HFF-Myc (cell line): ENCODE measurements around the gene CMYA5.

Source experiments
- DNase-seq: peaks from one replicate; pipeline ENCODE4 v3.0.0-alpha.2; 2011; ENCODE audit warnings: low read depth; ENCODE audit errors: extremely low read depth
- H3K4me3 ChIP-seq: replicated peaks from 2 replicates; pipeline ENCODE4 v1.5.1; 2011; ENCODE audit warnings: low read depth, mild to moderate bottlenecking, control low read depth, low read length
- TF ChIP-seq, protein P1 (sequence below): IDR thresholded peaks from 2 replicates; pipeline ENCODE4 v1.5.1; 2012; ENCODE audit warnings: mild to moderate bottlenecking, low read depth, low read length, control low read depth; ENCODE audit errors: missing control alignments

The CMYA5 gene

DNA sequence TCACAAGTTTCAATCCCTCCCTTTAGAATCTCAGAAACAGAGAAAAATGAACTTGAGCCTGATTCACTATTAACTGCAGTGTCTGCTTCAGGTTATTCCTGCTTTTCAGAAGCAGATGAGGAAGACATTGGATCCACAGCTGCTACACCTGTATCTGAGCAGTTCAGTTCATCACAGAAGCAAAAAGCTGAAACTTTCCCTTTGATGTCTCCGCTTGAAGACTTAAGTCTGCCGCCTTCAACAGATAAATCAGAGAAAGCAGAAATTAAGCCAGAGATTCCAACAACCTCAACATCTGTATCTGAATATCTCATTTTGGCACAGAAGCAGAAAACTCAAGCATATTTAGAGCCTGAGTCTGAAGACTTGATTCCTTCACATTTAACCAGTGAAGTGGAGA, 42.1 kb downstream of the CMYA5 start:
- TF ChIP-seq, protein P1, sequence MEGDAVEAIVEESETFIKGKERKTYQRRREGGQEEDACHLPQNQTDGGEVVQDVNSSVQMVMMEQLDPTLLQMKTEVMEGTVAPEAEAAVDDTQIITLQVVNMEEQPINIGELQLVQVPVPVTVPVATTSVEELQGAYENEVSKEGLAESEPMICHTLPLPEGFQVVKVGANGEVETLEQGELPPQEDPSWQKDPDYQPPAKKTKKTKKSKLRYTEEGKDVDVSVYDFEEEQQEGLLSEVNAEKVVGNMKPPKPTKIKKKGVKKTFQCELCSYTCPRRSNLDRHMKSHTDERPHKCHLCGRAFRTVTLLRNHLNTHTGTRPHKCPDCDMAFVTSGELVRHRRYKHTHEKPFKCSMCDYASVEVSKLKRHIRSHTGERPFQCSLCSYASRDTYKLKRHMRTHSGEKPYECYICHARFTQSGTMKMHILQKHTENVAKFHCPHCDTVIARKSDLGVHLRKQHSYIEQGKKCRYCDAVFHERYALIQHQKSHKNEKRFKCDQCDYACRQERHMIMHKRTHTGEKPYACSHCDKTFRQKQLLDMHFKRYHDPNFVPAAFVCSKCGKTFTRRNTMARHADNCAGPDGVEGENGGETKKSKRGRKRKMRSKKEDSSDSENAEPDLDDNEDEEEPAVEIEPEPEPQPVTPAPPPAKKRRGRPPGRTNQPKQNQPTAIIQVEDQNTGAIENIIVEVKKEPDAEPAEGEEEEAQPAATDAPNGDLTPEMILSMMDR = no peak
- H3K4me3 ChIP-seq = no peak overlapping the region
- DNase-seq = no peak

DNA sequence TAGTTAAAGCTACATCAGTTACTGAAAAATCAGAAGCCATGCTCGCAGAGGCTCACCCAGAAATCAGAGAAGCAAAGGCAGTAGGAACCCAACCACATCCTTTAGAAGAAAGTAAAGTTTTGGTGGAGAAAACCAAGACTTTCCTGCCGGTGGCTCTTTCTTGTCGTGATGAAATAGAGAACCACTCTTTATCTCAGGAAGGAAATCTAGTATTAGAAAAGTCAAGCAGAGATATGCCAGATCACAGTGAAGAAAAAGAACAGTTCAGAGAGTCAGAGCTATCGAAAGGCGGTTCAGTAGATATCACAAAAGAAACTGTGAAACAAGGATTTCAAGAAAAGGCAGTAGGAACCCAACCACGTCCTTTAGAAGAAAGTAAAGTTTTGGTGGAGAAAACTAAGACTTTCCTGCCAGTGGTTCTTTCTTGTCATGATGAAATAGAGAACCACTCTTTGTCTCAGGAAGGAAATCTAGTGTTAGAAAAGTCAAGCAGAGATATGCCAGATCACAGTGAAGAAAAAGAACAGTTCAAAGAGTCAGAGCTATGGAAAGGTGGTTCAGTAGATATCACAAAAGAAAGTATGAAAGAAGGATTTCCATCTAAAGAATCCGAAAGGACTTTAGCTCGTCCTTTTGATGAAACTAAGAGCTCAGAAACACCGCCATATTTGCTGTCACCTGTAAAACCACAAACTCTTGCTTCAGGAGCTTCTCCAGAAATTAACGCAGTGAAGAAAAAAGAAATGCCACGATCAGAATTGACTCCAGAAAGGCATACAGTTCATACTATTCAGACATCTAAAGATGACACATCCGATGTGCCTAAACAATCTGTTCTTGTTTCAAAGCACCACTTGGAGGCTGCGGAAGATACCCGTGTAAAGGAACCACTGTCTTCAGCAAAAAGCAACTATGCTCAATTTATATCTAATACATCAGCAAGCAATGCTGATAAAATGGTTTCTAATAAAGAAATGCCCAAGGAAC, 47.2 kb downstream of the CMYA5 start:
- TF ChIP-seq, protein P1 = no peak
- H3K4me3 ChIP-seq = no peak overlapping the region
- DNase-seq = no peak

DNA sequence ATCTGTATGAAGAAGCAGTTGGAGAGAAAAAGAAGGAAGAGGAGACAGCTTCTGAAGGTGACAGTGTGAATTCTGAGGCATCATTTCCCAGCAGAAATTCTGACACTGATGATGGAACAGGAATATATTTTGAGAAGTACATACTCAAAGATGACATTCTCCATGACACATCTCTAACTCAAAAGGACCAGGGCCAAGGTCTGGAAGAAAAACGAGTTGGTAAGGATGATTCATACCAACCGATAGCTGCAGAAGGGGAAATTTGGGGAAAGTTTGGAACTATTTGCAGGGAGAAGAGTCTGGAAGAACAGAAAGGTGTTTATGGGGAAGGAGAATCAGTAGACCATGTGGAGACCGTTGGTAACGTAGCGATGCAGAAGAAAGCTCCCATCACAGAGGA, 48.7 kb downstream of the CMYA5 start:
- H3K4me3 ChIP-seq = no peak overlapping the region
- TF ChIP-seq, protein P1 = no peak
- DNase-seq = no peak

DNA sequence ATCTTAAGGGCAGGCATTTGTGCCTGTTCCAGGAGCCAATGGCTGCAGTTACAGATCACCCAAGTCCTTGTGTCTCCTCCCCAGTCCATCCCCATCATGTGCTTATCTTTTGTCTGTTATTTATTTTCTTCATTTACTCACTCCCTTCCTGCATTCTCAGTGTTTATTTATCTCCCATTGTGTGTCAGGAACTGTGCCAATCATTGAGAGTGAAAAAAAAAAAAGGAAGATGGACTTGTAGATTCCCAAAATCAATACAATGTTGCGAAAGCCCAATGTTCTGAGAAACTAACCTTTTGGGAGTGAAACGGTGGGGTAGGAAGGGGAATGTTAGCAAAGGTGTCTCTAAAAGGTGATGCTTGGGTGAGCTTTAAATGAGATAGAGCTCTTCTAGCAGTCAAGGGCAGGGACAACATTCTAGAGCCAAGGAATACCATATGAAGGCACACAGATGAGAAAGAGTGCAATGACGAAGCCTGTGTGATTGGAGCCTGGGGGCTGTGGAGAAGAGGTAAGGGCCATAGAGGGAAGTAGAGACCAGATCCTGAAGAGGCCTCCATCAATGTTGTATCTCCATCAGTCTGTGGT, 53.0 kb downstream of the CMYA5 start:
- TF ChIP-seq, protein P1 = no peak
- DNase-seq = no peak
- no peak overlapping the region for H3K4me3 ChIP-seq

DNA sequence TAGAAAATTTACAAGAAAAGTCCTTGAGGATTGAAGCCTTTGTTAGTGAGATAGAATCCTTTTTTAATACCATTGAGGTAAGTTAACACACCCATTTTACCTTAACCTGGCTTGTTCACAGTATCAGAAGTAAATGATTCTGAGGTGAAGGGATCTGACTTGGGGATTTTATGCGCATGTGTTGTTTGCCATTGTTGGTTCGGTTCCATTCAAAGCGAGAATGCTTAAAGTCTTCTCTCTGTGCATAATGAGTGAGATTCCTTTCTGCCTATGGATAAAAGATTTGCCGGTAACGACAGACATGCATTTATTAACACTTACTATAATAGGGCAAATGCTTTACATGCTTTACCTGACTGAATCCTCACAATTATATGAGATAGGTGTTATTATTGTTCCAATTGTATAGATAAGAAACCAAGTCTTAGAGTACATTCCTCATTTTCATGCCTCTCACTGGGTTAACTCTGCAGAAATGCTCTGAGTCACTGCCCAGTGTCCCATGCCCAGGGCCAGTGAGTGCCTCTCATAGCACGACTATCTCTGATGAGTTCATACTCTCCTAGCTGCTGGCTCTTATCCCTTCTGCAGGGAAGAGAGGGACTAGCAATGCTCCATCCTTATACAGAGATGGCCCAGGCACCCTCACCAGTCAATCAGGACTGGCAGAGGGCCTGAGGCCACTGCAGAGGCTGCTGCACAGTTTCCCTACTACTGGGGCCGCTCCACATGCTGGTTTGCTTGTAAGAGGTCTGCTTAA, 54.4 kb downstream of the CMYA5 start:
- H3K4me3 ChIP-seq = no peak overlapping the region
- TF ChIP-seq, protein P1 = no peak
- no peak for DNase-seq

DNA sequence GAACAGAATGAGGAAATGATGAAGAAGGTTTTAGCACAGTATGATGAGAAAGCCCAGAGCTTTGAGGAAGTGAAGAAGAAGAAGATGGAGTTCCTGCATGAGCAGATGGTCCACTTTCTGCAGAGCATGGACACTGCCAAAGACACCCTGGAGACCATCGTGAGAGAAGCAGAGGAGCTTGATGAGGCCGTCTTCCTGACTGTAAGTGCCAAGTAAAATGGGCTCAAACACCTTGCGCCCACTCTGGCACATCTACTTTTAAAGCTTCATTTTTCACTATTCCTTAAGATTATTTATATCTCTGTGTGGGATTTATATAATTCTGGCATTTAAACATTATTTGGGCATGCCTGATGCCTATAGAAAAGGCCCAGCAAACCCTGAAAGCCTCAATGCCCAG, 55.6 kb downstream of the CMYA5 start:
- H3K4me3 ChIP-seq = no peak overlapping the region
- no peak for DNase-seq
- TF ChIP-seq, protein P1 = no peak
